ENCODE measurements around the gene RSPH4A. TPM values are rescaled to one million over a fixed set of nuclear protein-coding genes. Genes with fewer than 3 reads are reported as not detected.

RSPH4A gene
- total and polyA plus RNA-seq, 9 of the 15 experiments (the other 6 are each of a cell fraction or from before 2014, with no cell fraction given) = 0.04 to 0.30 (median 0.11) TPM

DNA sequence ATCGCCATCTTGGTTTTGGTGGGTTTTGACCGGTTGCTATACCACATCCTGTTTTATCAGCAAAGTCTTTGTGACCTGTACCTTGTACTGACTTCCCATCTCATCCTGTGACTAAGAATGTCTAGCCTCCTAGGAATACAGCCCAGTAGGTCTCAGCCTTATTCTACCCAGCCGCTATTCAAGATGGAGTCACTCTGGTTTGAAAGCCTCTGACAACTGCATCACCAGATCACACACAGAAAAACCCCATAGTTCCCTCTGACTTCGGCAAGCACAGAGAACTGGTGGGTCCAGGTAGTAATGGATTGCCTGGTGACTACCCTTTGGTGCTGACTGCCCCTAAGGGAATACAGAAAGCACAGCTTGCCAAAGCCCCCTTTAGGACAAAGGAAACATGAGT is 10.3 kb upstream of the RSPH4A start:
- intact Hi-C loops (cut with micrococcal nuclease) = no loop called here
- POLR2A ChIA-PET = no interaction called here
- H2AFZ ChIP-seq (ENCODE audit: low read depth, low read length) = no peak overlapping the region
- no peaks in the 10 kb centered on the region for H3K27me3 ChIP-seq (ENCODE audit: control insufficient read depth in 2 of 2, insufficient read depth in 2 of 2, low read length in 2 of 2)
- no peaks in the 10 kb centered on the region for H3K9me1 ChIP-seq (ENCODE audit: control insufficient read depth, insufficient read depth, low read length)
- no peaks in the 10 kb centered on the region for H3K79me2 ChIP-seq (ENCODE audit: control insufficient read depth, insufficient read depth, low read length)
- DNase-seq (ENCODE audit: extremely low read depth in 1 of 4, low spot score in 3 of 4) (no peak), ATAC-seq (no peak), FAIRE-seq (no peak)
- in situ Hi-C loops (cut with MboI) = no loop called here
- WGBS (ENCODE audit: insufficient coverage, low coverage, missing lambda C conversion rate) = 72% methylated on average over 3 of the region's 4 CpGs
- CTCF ChIA-PET (ENCODE audit: low intra/inter-chr PET ratio) = no interaction called here
- no peak overlapping the region for H3K9ac ChIP-seq (ENCODE audit: insufficient read depth in 1 of 2, low read depth in 2 of 2, low read length in 2 of 2)
- no peak overlapping the region for H3K27ac ChIP-seq (ENCODE audit: extremely low read depth, low read depth, low read length)
- H3K4me1 ChIP-seq (replicated peaks in 1 of 2; ENCODE audit: control insufficient read depth in 2 of 2, insufficient read depth in 2 of 2, low read length in 2 of 2) = no peaks in the 10 kb centered on the region; a peak in 1 of 5 replicates
- H3K4me3 ChIP-seq = no peak overlapping the region
- no peaks in the 10 kb centered on the region for H4K20me1 ChIP-seq (replicated peaks; ENCODE audit: control insufficient read depth, insufficient read depth, low read length)
- no TSS peak for BruUV-seq (replicated peaks)
- H3K36me3 ChIP-seq (ENCODE audit: control insufficient read depth, insufficient read depth, low read length) = no peaks in the 10 kb centered on the region
- H3K4me2 ChIP-seq (ENCODE audit: insufficient read depth, low read length) = no peak overlapping the region
- no peaks in the 10 kb centered on the region for H3K9me3 ChIP-seq (replicated peaks; ENCODE audit: control insufficient read depth, insufficient read depth, low read depth, low read length)
- TF ChIP-seq DMBX1 (CRISPR knock-in tag; IDR thresholded peaks at IDR 0.05; ENCODE audit: borderline replicate concordance) (peak; percentile 88; the same call in 1 of the 2 replicates), KAT2B (IDR thresholded peaks at IDR 0.05; ENCODE audit: low read depth, low read length) (no peak), ZNF717 (CRISPR knock-in tag; IDR thresholded peaks at IDR 0.05) (no peak), ERF (CRISPR knock-in tag; IDR thresholded peaks at IDR 0.05) (no peak), ZNF76 (CRISPR knock-in tag; IDR thresholded peaks at IDR 0.05; ENCODE audit: borderline replicate concordance) (no peak), THAP7 (CRISPR knock-in tag; IDR thresholded peaks at IDR 0.05) (no peak), AFF4 (CRISPR knock-in tag; IDR thresholded peaks at IDR 0.05) (no peak), BHLHE40 (IDR thresholded peaks at IDR 0.05; ENCODE audit: low read length) (no peak), TFAM (CRISPR knock-in tag; conservative IDR thresholded peaks at IDR 0.05) (no peak), HDAC1 (IDR thresholded peaks at IDR 0.05) (no peak), ARID3A (IDR thresholded peaks at IDR 0.05; ENCODE audit: borderline replicate concordance, low read depth, low read length) (no peak), SMAD1 (IDR thresholded peaks at IDR 0.05; ENCODE audit: low read depth, low read length, partially characterized antibody) (no peak), U2AF2 (optimal IDR thresholded peaks at IDR 0.05; ENCODE audit: low read depth, low read length) (no peak), SIX5 (IDR thresholded peaks at IDR 0.05; ENCODE audit: borderline replicate concordance in 1 of 2, insufficient read depth in 1 of 2, low read depth in 1 of 2, low read length in 2 of 2) (no peak)
- TF ChIP-seq, protein P1, sequence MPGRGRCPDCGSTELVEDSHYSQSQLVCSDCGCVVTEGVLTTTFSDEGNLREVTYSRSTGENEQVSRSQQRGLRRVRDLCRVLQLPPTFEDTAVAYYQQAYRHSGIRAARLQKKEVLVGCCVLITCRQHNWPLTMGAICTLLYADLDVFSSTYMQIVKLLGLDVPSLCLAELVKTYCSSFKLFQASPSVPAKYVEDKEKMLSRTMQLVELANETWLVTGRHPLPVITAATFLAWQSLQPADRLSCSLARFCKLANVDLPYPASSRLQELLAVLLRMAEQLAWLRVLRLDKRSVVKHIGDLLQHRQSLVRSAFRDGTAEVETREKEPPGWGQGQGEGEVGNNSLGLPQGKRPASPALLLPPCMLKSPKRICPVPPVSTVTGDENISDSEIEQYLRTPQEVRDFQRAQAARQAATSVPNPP (IDR thresholded peaks at IDR 0.05; ENCODE audit: borderline replicate concordance, insufficient read depth, insufficient read length) = no peak

Measured in K562 (cell line).